Measurements from ENCODE around the gene XPNPEP2. TPM values are rescaled to one million over a fixed set of nuclear protein-coding genes. Genes with fewer than 3 reads are reported as not detected.
A peak's percentile ranks its signal among the peaks of the same experiment; 100 is the strongest.

XPNPEP2 gene
- total and polyA plus RNA-seq, 2 experiments from 2014 or later: 0.65 to 0.74 TPM

DNA sequence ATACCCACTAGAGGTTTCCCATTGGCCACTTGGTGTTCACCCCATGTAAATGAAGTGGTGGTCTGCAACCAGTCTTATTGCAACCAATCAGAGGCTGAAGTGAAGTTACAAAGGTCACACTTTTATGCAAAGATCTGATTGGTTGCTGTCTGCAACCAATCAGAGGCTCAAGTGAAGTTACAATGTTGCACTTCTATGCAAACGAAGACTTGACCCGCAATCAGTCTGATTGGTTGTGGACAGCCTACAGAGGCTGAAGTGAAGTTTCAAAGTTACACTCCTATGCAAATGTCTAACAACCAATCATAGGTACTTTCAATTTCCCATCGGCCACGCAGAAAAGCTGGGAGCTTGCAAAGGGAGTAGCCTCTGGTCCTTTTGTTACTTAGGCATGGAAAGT is 22.3 kb upstream of the XPNPEP2 start:
- H4K20me1 ChIP-seq (ENCODE audit: insufficient read depth): no peaks in the 10 kb centered on the region
- TF ChIP-seq EZH2 (IDR thresholded peaks at IDR 0.05; ENCODE audit: insufficient read depth, poor library complexity, severe bottlenecking) (no peak), EZH2phosphoT487 (IDR thresholded peaks at IDR 0.05; ENCODE audit: insufficient read depth, low read depth) (no peak)
- no peak for DNase-seq
- no peaks in the 10 kb centered on the region for H3K79me2 ChIP-seq (ENCODE audit: insufficient read depth)
- no peaks in the 10 kb centered on the region for H3K9me3 ChIP-seq (ENCODE audit: low read depth)
- no peak overlapping the region for H3K4me3 ChIP-seq
- H2AFZ ChIP-seq: no peak overlapping the region
- H3F3A ChIP-seq (ENCODE audit: insufficient read depth): no peaks in the 10 kb centered on the region
- H3K9me2 ChIP-seq (ENCODE audit: insufficient read depth): no peaks in the 10 kb centered on the region
- H3K4me1 ChIP-seq (ENCODE audit: insufficient read depth): no peaks in the 10 kb centered on the region; the same call in 1 of the 2 replicates
- in situ Hi-C loops (cut with MboI): no loop called here
- H3K36me3 ChIP-seq (ENCODE audit: low read depth): no peaks in the 10 kb centered on the region
- no peak overlapping the region for H3K27ac ChIP-seq
- H3K9ac ChIP-seq: no peak overlapping the region
- no peak overlapping the region for H3K4me2 ChIP-seq (ENCODE audit: unreplicated experiment)
- no peaks in the 10 kb centered on the region for H3K27me3 ChIP-seq (replicated peaks; ENCODE audit: insufficient read depth)
- whole genome bisulfite sequencing, 2 experiments (ENCODE audit: low coverage in 1 of 2, low lambda C conversion rate in 2 of 2, missing lambda C conversion rate in 2 of 2): 95 to 98% methylated on average over 4 of the region's 4 CpGs

DNA sequence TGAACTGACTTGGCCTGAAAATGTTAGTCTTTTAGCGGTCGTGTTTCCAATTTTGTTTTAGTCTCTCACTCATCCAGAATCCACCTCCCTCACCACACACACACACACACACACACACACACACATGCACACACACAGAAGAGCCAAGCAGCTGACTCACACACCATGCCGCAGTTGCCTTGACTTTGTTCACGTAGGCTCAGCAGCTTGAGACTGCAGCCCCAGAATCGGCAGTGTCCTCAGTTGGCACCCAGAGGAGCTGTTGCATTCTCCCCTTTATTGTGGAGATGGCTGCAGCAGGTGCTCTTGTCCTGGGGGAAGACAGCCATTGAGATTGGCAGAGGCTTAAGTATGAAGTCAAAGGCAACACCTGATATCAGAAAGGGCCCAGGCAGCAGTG is 20.9 kb upstream of the XPNPEP2 start:
- H3K4me1 ChIP-seq (ENCODE audit: insufficient read depth): no peaks in the 10 kb centered on the region; the same call in 1 of the 2 replicates
- no peak overlapping the region for H3K27ac ChIP-seq
- 2 to 5% methylated on average over 5 of the region's 5 CpGs for WGBS, 2 experiments (ENCODE audit: low coverage in 1 of 2, low lambda C conversion rate in 2 of 2, missing lambda C conversion rate in 2 of 2)
- H3K9ac ChIP-seq: no peak overlapping the region
- H3K79me2 ChIP-seq (ENCODE audit: insufficient read depth): no peaks in the 10 kb centered on the region
- no peaks in the 10 kb centered on the region for H3K27me3 ChIP-seq (replicated peaks; ENCODE audit: insufficient read depth)
- no peaks in the 10 kb centered on the region for H3F3A ChIP-seq (ENCODE audit: insufficient read depth)
- H3K4me3 ChIP-seq: no peak overlapping the region
- no peak overlapping the region for H3K4me2 ChIP-seq (ENCODE audit: unreplicated experiment)
- TF ChIP-seq EZH2 (IDR thresholded peaks at IDR 0.05; ENCODE audit: insufficient read depth, poor library complexity, severe bottlenecking) (no peak), EZH2phosphoT487 (IDR thresholded peaks at IDR 0.05; ENCODE audit: insufficient read depth, low read depth) (no peak)
- H3K36me3 ChIP-seq (ENCODE audit: low read depth): no peaks in the 10 kb centered on the region
- peak; percentile 80 for DNase-seq
- no peaks in the 10 kb centered on the region for H3K9me2 ChIP-seq (ENCODE audit: insufficient read depth)
- H2AFZ ChIP-seq: no peak overlapping the region
- H3K9me3 ChIP-seq (ENCODE audit: low read depth): no peaks in the 10 kb centered on the region
- in situ Hi-C loops (cut with MboI): no loop called here
- H4K20me1 ChIP-seq (ENCODE audit: insufficient read depth): no peaks in the 10 kb centered on the region

DNA sequence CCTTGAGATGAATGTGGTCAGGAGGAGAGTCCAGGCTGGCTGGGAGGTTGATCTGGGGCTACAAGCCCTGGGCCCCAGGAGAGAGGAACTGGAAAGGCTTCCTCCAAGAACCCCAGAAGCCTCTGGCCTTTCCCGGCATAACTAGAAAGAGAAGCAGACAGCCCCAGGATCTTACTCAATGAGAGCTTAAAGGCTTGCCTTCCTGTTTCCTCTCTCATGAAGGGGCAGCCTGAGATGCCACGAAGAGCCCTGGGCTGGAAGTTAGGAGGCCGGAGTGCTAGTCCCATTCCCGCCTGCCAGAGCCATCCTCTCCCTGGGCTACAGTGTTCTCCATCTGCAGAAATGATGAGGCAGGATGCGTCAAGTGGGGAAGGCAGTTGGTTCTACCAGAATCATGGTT is 20.1 kb upstream of the XPNPEP2 start:
- no peak overlapping the region for H3K4me2 ChIP-seq (ENCODE audit: unreplicated experiment)
- H3K9me2 ChIP-seq (ENCODE audit: insufficient read depth): no peaks in the 10 kb centered on the region
- H2AFZ ChIP-seq: no peak overlapping the region
- no peaks in the 10 kb centered on the region for H3F3A ChIP-seq (ENCODE audit: insufficient read depth)
- H3K4me1 ChIP-seq (ENCODE audit: insufficient read depth): no peaks in the 10 kb centered on the region; the same call in 1 of the 2 replicates
- H3K9ac ChIP-seq: no peak overlapping the region
- H3K27ac ChIP-seq: no peak overlapping the region
- H3K79me2 ChIP-seq (ENCODE audit: insufficient read depth): no peaks in the 10 kb centered on the region
- WGBS, 2 experiments (ENCODE audit: low coverage in 1 of 2, low lambda C conversion rate in 2 of 2, missing lambda C conversion rate in 2 of 2): 94 to 95% methylated on average over 5 of the region's 5 CpGs
- no peaks in the 10 kb centered on the region for H3K36me3 ChIP-seq (ENCODE audit: low read depth)
- no peak overlapping the region for H3K4me3 ChIP-seq
- no peak for DNase-seq
- no peaks in the 10 kb centered on the region for H4K20me1 ChIP-seq (ENCODE audit: insufficient read depth)
- TF ChIP-seq EZH2 (IDR thresholded peaks at IDR 0.05; ENCODE audit: insufficient read depth, poor library complexity, severe bottlenecking) (no peak), EZH2phosphoT487 (IDR thresholded peaks at IDR 0.05; ENCODE audit: insufficient read depth, low read depth) (no peak)
- no peaks in the 10 kb centered on the region for H3K9me3 ChIP-seq (ENCODE audit: low read depth)
- H3K27me3 ChIP-seq (replicated peaks; ENCODE audit: insufficient read depth): no peaks in the 10 kb centered on the region
- in situ Hi-C loops (cut with MboI): no loop called here

DNA sequence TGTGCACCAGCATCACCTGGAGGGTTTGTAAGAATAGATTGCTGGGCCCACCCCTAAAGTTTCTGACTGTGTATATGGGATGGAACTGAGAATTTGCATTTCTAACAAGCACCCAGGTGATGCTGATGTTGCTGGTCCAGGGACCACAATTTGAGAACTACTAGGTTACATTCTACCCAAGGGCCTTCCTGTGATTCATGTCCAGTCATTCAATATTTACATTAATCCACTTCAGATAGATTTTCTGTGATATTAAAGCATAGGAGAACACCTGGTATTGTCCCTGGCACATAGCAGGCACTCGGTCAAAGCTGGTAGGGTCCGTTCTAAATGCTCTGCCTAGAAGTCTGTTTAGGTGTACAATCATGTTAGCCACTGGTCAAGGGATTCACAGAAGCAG is 19.5 kb upstream of the XPNPEP2 start:
- in situ Hi-C loops (cut with MboI): no loop called here
- no peak overlapping the region for H3K4me2 ChIP-seq (ENCODE audit: unreplicated experiment)
- H3K4me3 ChIP-seq: no peak overlapping the region
- H3K9me3 ChIP-seq (ENCODE audit: low read depth): no peaks in the 10 kb centered on the region
- H2AFZ ChIP-seq: no peak overlapping the region
- TF ChIP-seq EZH2phosphoT487 (IDR thresholded peaks at IDR 0.05; ENCODE audit: insufficient read depth, low read depth) (no peak), EZH2 (IDR thresholded peaks at IDR 0.05; ENCODE audit: insufficient read depth, poor library complexity, severe bottlenecking) (no peak)
- no peaks in the 10 kb centered on the region for H3K27me3 ChIP-seq (replicated peaks; ENCODE audit: insufficient read depth)
- no peaks in the 10 kb centered on the region; the same call in 1 of the 2 replicates for H3K4me1 ChIP-seq (ENCODE audit: insufficient read depth)
- H3K79me2 ChIP-seq (ENCODE audit: insufficient read depth): no peaks in the 10 kb centered on the region
- no peaks in the 10 kb centered on the region for H4K20me1 ChIP-seq (ENCODE audit: insufficient read depth)
- H3K9ac ChIP-seq: no peak overlapping the region
- WGBS, 2 experiments (ENCODE audit: low coverage in 1 of 2, low lambda C conversion rate in 2 of 2, missing lambda C conversion rate in 2 of 2): 93 to 95% methylated on average over 2 of the region's 2 CpGs
- no peaks in the 10 kb centered on the region for H3F3A ChIP-seq (ENCODE audit: insufficient read depth)
- H3K27ac ChIP-seq: no peak overlapping the region
- DNase-seq: no peak
- no peaks in the 10 kb centered on the region for H3K9me2 ChIP-seq (ENCODE audit: insufficient read depth)
- H3K36me3 ChIP-seq (ENCODE audit: low read depth): no peaks in the 10 kb centered on the region
